ENCODE results near the gene NR1H3. TPM values are rescaled to one million over a fixed set of nuclear protein-coding genes. Genes with fewer than 3 reads are reported as not detected.

The NR1H3 gene
- polyA plus RNA-seq, 2 of the 4 experiments (the other 2 are of a cell fraction), result 14.5 to 18.7 TPM

- no peak for ATAC-seq
- ChIA-PET CTCF (interaction anchor here (0.6 to 3.9 kb wide), 19 partner anchors 9 to 152 kb away, joined by 3 to 30 read pairs (median 4); partner anchors contain the start of gene ACP2), POLR2A (interaction anchor here (0.6 to 1.6 kb wide), 6 partner anchors 23 to 106 kb away, joined by 3 to 6 read pairs (median 4); partner anchors contain the start of genes ACP2 and DDB2)
- WGBS (ENCODE audit: missing lambda C conversion rate), result 66% methylated on average over 4 of the region's 4 CpGs
- no peak for FAIRE-seq
- no peaks in the 10 kb centered on the region for H3K9me3 ChIP-seq
- H3K4me2 ChIP-seq, result peak overlapping the region; percentile 97
- peaks cover 22% of the 10 kb centered on the region for H3K4me1 ChIP-seq
- no peak for DNase-seq (ENCODE audit: low read depth in 1 of 2, low spot score in 1 of 2)
- H3K4me3 ChIP-seq, result peak overlapping the region; percentile 72; the same call in 1 of the 3 replicates
- no peak for TF ChIP-seq E2F6 (IDR thresholded peaks at IDR 0.05; ENCODE audit: borderline replicate concordance, low read depth)
- TF ChIP-seq FOSB (CRISPR knock-in tag; IDR thresholded peaks at IDR 0.05), result no peak
- no peak for TF ChIP-seq PHF8 (IDR thresholded peaks at IDR 0.05; ENCODE audit: borderline replicate concordance, low read depth)
- no peak for TF ChIP-seq CBX8 (IDR thresholded peaks at IDR 0.05)
- no peak for TF ChIP-seq ESRRA (IDR thresholded peaks at IDR 0.05; ENCODE audit: borderline replicate concordance, low read length)
- no peak for TF ChIP-seq TP53 (CRISPR knock-in tag; IDR thresholded peaks at IDR 0.05)
- no peak for TF ChIP-seq REST (IDR thresholded peaks at IDR 0.05)
- TF ChIP-seq HEYL (CRISPR knock-in tag; IDR thresholded peaks at IDR 0.05), result no peak
- no peak for TF ChIP-seq BCL3 (IDR thresholded peaks at IDR 0.05)
- TF ChIP-seq ZSCAN20 (CRISPR knock-in tag; IDR thresholded peaks at IDR 0.05), result no peak
- TF ChIP-seq RAD21 (conservative IDR thresholded peaks at IDR 0.05 in 1 of 2, IDR thresholded peaks at IDR 0.05 in 1 of 2), result no peak
- peak overlapping the region in 1 of 2 experiments; percentile 95; a peak in 1 of 6 replicates for H3K27ac ChIP-seq
These were observed 13.5 kb downstream of the NR1H3 start for GRCh38 chr11:47271328-47271727.

GRCh38 chr11:47271961-47272661 is 14.3 kb downstream of the NR1H3 start:
- DNase-seq (ENCODE audit: low read depth in 1 of 2, low spot score in 1 of 2), result no peak
- 88% methylated on average over 11 of the region's 11 CpGs for WGBS (ENCODE audit: missing lambda C conversion rate)
- ATAC-seq, result no peak
- H3K27ac ChIP-seq, result no peak overlapping the region
- no peaks in the 10 kb centered on the region for H3K9me3 ChIP-seq
- TF ChIP-seq ZSCAN20 (CRISPR knock-in tag; IDR thresholded peaks at IDR 0.05), result no peak
- TF ChIP-seq ZNF302 (CRISPR knock-in tag; IDR thresholded peaks at IDR 0.05), result no peak
- TF ChIP-seq CBX2 (IDR thresholded peaks at IDR 0.05; ENCODE audit: borderline replicate concordance, low read depth), result no peak
- no peak for TF ChIP-seq FOSL2 (IDR thresholded peaks at IDR 0.05)
- TF ChIP-seq FOSL2 (CRISPR knock-in tag; IDR thresholded peaks at IDR 0.05), result no peak
- no peak for TF ChIP-seq NPAS2 (CRISPR knock-in tag; IDR thresholded peaks at IDR 0.05; ENCODE audit: borderline replicate concordance)
- TF ChIP-seq HOXB5 (CRISPR knock-in tag; IDR thresholded peaks at IDR 0.05), result no peak
- no peak for TF ChIP-seq POLR2A (IDR thresholded peaks at IDR 0.05; ENCODE audit: low read length)
- TF ChIP-seq CHD4 (IDR thresholded peaks at IDR 0.05; ENCODE audit: borderline replicate concordance), result no peak
- TF ChIP-seq SMC3 (IDR thresholded peaks at IDR 0.05), result no peak
- no peak for TF ChIP-seq NFE2L2 (conservative IDR thresholded peaks at IDR 0.05; ENCODE audit: low read length)
- no peak for TF ChIP-seq MAFK (IDR thresholded peaks at IDR 0.05; ENCODE audit: partially characterized antibody)
- TF ChIP-seq HOXB13 (CRISPR knock-in tag; IDR thresholded peaks at IDR 0.05; ENCODE audit: low read depth), result no peak
- no peak for TF ChIP-seq EHMT2 (IDR thresholded peaks at IDR 0.05; ENCODE audit: low read depth)
- no peak for TF ChIP-seq SREBF2 (IDR thresholded peaks at IDR 0.05)
- no peak for TF ChIP-seq HMGXB4 (CRISPR knock-in tag; IDR thresholded peaks at IDR 0.05; ENCODE audit: borderline replicate concordance)
- FAIRE-seq, result no peak
- H3K4me1 ChIP-seq, result peaks cover 22% of the 10 kb centered on the region
- no peak overlapping the region for H3K4me3 ChIP-seq
- CTCF ChIA-PET, result interaction anchor here (0.5 to 3.9 kb wide), 14 partner anchors 8 to 322 kb away, joined by 3 to 32 read pairs (median 5); partner anchors contain the start of genes ACP2 and NR1H3
- H3K4me2 ChIP-seq, result peak overlapping the region; percentile 97; the same call in 2 of the 3 replicates
- POLR2A ChIA-PET, result no interaction called here

Data from A549 (cell line).